K562 (cell line): ENCODE measurements around the gene ITSN1. TPM values are rescaled to one million over a fixed set of nuclear protein-coding genes. Genes with fewer than 3 reads are reported as not detected.

ENCODE experiments used
- FOXJ3 ChIP-seq: sonication (generic); formaldehyde crosslinking; IDR thresholded peaks from 2 replicates; pipeline ENCODE4 v1.4.0; 2020; ENCODE audit warnings: mild to moderate bottlenecking, missing genetic modification reagents
- KDM5B ChIP-seq: fragments of 200-600 bp; sonication (generic); IDR thresholded peaks from 2 replicates; pipeline ENCODE4 v1.6.1; 2012; ENCODE audit warnings: low read depth, mild to moderate bottlenecking, moderate library complexity, low read length, control low read depth, inconsistent platforms; ENCODE audit not compliant: insufficient replicate concordance
- KLF13 ChIP-seq: fragments of 450-650 bp; IDR thresholded peaks from 2 replicates; pipeline ENCODE4 v1.6.1; 2016; ENCODE audit warnings: missing genetic modification characterization, low read depth, mild to moderate bottlenecking, missing compliant biosample characterization, moderate library complexity, borderline replicate concordance
- RBBP5 ChIP-seq: fragments of 200-600 bp; sonication (generic); IDR thresholded peaks from 2 replicates; pipeline ENCODE4 v1.6.1; 2012; ENCODE audit warnings: borderline replicate concordance, mild to moderate bottlenecking, low read length, control low read depth, inconsistent platforms; ENCODE audit not compliant: insufficient read depth, poor library complexity, severe bottlenecking
- ZNF282 ChIP-seq: sonication (generic); formaldehyde crosslinking; IDR thresholded peaks from 2 replicates; pipeline ENCODE4 v1.8.1; 2023; ENCODE audit warnings: missing genetic modification reagents
- polyA plus RNA-seq, 8 experiments: library from polyadenylated mRNA; depleted of rRNA in 4 of 8; stranded (reverse) in 5 of 8; unstranded in 3 of 8; fragments of >200 nt; fragmentation: Nextera tagmentation in 2 of 8; fragmentation: Illumina TruSeq in 1 of 8; extraction: Ambion mirVana in 2 of 8; extraction: Trizol in 1 of 8; gene quantifications; 2 replicates each; pipeline versions ENCODE4 v1.2.1 to v1.2.3, GENCODE V29; 2011 to 2014; ENCODE audit warnings: inconsistent platforms in 1 of 8, missing spikeins in 1 of 8
- total RNA-seq, 7 experiments: library from RNA; depleted of rRNA in 6 of 7; stranded (reverse); fragments of >200 nt in 6 of 7; fragmentation: Illumina TruSeq in 2 of 7; extraction: Trizol in 2 of 7; gene quantifications; 2 replicates each; pipeline versions ENCODE4 v1.2.1 to v1.2.3, GENCODE V29; 2011 to 2021; ENCODE audit warnings: low replicate concordance in 1 of 7
- TF ChIP-seq, protein P1 (sequence below), 2 experiments: fragments of 450-650 bp; IDR thresholded peaks; 2 replicates each; pipeline ENCODE4 v1.6.1; 2018; ENCODE audit warnings: mild to moderate bottlenecking in 2 of 2, low read depth in 1 of 2; ENCODE audit not compliant: partially characterized antibody in 2 of 2
- TF ChIP-seq, protein P2 (sequence below): fragments of 250-450 bp; sonication (Bioruptor Pico); IDR thresholded peaks from 2 replicates; pipeline ENCODE4 v1.8.0; 2022; ENCODE audit warnings: moderate library complexity, mild to moderate bottlenecking, inconsistent platforms
- TF ChIP-seq, protein P3 (sequence below): fragments of 450-650 bp; formaldehyde crosslinking; IDR thresholded peaks from 2 replicates; pipeline ENCODE4 v1.4.0; 2020; ENCODE audit warnings: mild to moderate bottlenecking, mixed read lengths
- TF ChIP-seq, protein P4 (sequence below): fragments of 250-450 bp; sonication (Bioruptor Pico); IDR thresholded peaks from 2 replicates; pipeline ENCODE4 v1.5.0; 2021
- TF ChIP-seq, protein P5 (sequence below): sonication (generic); formaldehyde crosslinking; IDR thresholded peaks from 2 replicates; pipeline ENCODE4 v1.8.1; 2023; ENCODE audit warnings: mild to moderate bottlenecking, missing genetic modification reagents
- TF ChIP-seq, protein P6 (sequence below), 2 experiments: IDR thresholded peaks in 1 of 2; conservative IDR thresholded peaks in 1 of 2; 2 replicates each; pipeline ENCODE4 v1.6.1; 2016; ENCODE audit warnings: low read depth in 2 of 2, mild to moderate bottlenecking in 1 of 2, missing compliant biosample characterization in 1 of 2, missing genetic modification characterization in 1 of 2, moderate library complexity in 1 of 2
- TF ChIP-seq, protein P7 (sequence below): sonication (generic); formaldehyde crosslinking; IDR thresholded peaks from 2 replicates; pipeline ENCODE4 v1.8.0; 2022; ENCODE audit warnings: mild to moderate bottlenecking, missing genetic modification reagents

Gene ITSN1
- total and polyA plus RNA-seq, 9 of the 15 experiments (the other 6 are each of a cell fraction or from before 2014, with no cell fraction given) = 1.1 to 12.6 (median 4.8) TPM

DNA sequence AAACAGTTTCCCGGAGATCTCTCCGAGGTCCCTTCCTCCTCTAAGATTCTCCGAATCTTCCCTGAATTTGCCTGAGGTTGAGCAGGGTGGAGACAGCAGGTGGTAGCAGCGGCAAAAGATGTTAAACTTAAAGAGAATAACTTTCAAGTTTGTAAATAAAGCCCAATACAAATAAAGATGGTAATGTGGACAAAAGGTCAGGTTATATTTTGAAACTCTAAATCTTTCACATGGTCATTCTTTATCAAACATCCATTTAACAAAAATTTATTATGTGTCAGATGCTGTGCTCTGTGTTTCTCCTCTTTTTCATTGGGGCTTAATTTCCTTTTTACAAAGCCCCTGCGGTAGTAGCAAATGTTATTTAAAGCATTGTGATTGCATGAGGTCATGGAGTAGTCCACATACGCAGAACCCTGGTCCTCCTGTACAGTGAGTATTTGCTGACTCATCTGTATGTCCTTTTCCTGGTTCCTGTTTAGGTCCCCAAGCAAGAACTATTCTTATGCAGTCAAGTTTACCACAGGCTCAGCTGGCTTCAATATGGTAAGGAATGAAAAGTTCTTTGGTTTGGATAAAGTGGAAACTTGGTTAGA is 119.2 kb downstream of the ITSN1 start (continued):
- TF ChIP-seq, protein P1, sequence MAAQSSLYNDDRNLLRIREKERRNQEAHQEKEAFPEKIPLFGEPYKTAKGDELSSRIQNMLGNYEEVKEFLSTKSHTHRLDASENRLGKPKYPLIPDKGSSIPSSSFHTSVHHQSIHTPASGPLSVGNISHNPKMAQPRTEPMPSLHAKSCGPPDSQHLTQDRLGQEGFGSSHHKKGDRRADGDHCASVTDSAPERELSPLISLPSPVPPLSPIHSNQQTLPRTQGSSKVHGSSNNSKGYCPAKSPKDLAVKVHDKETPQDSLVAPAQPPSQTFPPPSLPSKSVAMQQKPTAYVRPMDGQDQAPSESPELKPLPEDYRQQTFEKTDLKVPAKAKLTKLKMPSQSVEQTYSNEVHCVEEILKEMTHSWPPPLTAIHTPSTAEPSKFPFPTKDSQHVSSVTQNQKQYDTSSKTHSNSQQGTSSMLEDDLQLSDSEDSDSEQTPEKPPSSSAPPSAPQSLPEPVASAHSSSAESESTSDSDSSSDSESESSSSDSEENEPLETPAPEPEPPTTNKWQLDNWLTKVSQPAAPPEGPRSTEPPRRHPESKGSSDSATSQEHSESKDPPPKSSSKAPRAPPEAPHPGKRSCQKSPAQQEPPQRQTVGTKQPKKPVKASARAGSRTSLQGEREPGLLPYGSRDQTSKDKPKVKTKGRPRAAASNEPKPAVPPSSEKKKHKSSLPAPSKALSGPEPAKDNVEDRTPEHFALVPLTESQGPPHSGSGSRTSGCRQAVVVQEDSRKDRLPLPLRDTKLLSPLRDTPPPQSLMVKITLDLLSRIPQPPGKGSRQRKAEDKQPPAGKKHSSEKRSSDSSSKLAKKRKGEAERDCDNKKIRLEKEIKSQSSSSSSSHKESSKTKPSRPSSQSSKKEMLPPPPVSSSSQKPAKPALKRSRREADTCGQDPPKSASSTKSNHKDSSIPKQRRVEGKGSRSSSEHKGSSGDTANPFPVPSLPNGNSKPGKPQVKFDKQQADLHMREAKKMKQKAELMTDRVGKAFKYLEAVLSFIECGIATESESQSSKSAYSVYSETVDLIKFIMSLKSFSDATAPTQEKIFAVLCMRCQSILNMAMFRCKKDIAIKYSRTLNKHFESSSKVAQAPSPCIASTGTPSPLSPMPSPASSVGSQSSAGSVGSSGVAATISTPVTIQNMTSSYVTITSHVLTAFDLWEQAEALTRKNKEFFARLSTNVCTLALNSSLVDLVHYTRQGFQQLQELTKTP (IDR thresholded peaks at IDR 0.05; ENCODE audit: low read depth in 1 of 2, partially characterized antibody in 2 of 2) = no peak
- TF ChIP-seq KDM5B (no peak), FOXJ3 (no peak), RBBP5 (no peak), KLF13 (tag) (no peak), ZNF282 (no peak)
- TF ChIP-seq, protein P2, sequence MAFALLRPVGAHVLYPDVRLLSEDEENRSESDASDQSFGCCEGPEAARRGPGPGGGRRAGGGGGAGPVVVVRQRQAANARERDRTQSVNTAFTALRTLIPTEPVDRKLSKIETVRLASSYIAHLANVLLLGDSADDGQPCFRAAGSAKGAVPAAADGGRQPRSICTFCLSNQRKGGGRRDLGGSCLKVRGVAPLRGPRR (CRISPR knock-in tag) = no peak
- TF ChIP-seq, protein P3, sequence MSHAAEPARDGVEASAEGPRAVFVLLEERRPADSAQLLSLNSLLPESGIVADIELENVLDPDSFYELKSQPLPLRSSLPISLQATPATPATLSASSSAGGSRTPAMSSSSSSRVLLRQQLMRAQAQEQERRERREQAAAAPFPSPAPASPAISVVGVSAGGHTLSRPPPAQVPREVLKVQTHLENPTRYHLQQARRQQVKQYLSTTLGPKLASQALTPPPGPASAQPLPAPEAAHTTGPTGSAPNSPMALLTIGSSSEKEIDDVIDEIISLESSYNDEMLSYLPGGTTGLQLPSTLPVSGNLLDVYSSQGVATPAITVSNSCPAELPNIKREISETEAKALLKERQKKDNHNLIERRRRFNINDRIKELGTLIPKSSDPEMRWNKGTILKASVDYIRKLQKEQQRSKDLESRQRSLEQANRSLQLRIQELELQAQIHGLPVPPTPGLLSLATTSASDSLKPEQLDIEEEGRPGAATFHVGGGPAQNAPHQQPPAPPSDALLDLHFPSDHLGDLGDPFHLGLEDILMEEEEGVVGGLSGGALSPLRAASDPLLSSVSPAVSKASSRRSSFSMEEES (CRISPR knock-in tag) = no peak
- TF ChIP-seq, protein P4, sequence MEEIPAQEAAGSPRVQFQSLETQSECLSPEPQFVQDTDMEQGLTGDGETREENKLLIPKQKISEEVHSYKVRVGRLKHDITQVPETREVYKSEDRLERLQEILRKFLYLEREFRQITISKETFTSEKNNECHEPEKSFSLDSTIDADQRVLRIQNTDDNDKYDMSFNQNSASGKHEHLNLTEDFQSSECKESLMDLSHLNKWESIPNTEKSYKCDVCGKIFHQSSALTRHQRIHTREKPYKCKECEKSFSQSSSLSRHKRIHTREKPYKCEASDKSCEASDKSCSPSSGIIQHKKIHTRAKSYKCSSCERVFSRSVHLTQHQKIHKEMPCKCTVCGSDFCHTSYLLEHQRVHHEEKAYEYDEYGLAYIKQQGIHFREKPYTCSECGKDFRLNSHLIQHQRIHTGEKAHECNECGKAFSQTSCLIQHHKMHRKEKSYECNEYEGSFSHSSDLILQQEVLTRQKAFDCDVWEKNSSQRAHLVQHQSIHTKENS (CRISPR knock-in tag) = no peak
- TF ChIP-seq, protein P5, sequence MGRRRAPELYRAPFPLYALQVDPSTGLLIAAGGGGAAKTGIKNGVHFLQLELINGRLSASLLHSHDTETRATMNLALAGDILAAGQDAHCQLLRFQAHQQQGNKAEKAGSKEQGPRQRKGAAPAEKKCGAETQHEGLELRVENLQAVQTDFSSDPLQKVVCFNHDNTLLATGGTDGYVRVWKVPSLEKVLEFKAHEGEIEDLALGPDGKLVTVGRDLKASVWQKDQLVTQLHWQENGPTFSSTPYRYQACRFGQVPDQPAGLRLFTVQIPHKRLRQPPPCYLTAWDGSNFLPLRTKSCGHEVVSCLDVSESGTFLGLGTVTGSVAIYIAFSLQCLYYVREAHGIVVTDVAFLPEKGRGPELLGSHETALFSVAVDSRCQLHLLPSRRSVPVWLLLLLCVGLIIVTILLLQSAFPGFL = no peak
- TF ChIP-seq, protein P6, sequence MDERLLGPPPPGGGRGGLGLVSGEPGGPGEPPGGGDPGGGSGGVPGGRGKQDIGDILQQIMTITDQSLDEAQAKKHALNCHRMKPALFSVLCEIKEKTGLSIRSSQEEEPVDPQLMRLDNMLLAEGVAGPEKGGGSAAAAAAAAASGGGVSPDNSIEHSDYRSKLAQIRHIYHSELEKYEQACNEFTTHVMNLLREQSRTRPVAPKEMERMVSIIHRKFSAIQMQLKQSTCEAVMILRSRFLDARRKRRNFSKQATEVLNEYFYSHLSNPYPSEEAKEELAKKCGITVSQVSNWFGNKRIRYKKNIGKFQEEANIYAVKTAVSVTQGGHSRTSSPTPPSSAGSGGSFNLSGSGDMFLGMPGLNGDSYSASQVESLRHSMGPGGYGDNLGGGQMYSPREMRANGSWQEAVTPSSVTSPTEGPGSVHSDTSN (CRISPR knock-in tag; IDR thresholded peaks at IDR 0.05; ENCODE audit: low read depth) = no peak
- TF ChIP-seq, protein P6 (tag; conservative IDR thresholded peaks at IDR 0.05; ENCODE audit: low read depth) = no peak
- TF ChIP-seq, protein P7, sequence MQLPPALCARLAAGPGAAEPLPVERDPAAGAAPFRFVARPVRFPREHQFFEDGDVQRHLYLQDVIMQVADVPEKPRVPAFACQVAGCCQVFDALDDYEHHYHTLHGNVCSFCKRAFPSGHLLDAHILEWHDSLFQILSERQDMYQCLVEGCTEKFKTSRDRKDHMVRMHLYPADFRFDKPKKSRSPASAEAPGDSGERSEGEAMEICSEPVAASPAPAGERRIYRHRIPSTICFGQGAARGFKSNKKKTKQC = no peak
